NK-92 treated with Interleukin-12 subunit alpha and Interleukin-12 subunit beta, amount 100 ng/mL, for 24 hours (cell line): ENCODE measurements around the gene ZBTB46.

ENCODE experiments used
- DNase-seq: peaks from one replicate; lab custom pipeline; 2025; lab: John Stamatoyannopoulos, UW

The ZBTB46 gene

GRCh38 chr20:63694584-63695423 lies 136.3 kb downstream of the ZBTB46 start:
- no peak for DNase-seq

- DNase-seq, result no peak
These were observed 137.1 kb downstream of the ZBTB46 start for GRCh38 chr20:63693733-63694583.
